22Rv1 (cell line): ENCODE measurements around the gene MRPL23.

Source experiments
- H3K27ac ChIP-seq: fragments of 450-650 bp; 2 replicates; pipeline ENCODE4 v1.5.1; 2017
- ZFX ChIP-seq: fragments of 450-650 bp; IDR thresholded peaks from 2 replicates; pipeline ENCODE4 v1.6.1; 2017; ENCODE audit warnings: antibody characterized with exemption, borderline replicate concordance
- TF ChIP-seq, protein P1 (sequence below): fragments of 450-650 bp; IDR thresholded peaks from 2 replicates; pipeline ENCODE4 v1.5.1; 2017; ENCODE audit warnings: mild to moderate bottlenecking

The MRPL23 gene

DNA sequence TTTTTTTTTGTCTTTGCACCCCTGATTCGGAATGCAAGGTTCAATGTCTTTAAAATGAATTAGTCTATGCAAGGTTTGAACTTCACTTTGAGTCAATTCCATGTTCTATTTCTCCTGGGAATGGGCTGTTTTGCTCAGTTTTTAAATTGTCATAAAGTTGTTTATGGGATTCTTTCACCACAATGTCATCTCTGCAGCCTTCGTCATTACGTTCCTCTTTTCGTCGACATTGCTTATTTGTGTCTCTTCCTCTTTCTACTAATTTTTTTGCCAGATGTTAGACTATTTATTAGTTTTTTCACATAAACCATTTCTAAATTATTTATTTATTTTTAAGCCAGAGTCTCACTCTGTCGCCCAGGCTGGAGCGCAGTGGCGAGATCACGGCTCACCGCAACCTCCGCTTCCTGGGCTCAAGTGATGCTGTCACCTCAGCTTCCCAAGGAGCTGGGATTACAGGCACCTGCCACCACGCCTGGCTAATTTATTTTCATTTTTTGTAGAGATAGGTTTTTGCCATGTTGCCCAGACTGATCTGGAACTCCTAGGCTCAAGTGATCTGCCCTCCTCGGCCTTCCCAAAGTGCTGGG is 34.7 kb upstream of the MRPL23 start:
- no peak overlapping the region for H3K27ac ChIP-seq
- TF ChIP-seq, protein P1, sequence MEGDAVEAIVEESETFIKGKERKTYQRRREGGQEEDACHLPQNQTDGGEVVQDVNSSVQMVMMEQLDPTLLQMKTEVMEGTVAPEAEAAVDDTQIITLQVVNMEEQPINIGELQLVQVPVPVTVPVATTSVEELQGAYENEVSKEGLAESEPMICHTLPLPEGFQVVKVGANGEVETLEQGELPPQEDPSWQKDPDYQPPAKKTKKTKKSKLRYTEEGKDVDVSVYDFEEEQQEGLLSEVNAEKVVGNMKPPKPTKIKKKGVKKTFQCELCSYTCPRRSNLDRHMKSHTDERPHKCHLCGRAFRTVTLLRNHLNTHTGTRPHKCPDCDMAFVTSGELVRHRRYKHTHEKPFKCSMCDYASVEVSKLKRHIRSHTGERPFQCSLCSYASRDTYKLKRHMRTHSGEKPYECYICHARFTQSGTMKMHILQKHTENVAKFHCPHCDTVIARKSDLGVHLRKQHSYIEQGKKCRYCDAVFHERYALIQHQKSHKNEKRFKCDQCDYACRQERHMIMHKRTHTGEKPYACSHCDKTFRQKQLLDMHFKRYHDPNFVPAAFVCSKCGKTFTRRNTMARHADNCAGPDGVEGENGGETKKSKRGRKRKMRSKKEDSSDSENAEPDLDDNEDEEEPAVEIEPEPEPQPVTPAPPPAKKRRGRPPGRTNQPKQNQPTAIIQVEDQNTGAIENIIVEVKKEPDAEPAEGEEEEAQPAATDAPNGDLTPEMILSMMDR: no peak
- TF ChIP-seq ZFX: no peak

DNA sequence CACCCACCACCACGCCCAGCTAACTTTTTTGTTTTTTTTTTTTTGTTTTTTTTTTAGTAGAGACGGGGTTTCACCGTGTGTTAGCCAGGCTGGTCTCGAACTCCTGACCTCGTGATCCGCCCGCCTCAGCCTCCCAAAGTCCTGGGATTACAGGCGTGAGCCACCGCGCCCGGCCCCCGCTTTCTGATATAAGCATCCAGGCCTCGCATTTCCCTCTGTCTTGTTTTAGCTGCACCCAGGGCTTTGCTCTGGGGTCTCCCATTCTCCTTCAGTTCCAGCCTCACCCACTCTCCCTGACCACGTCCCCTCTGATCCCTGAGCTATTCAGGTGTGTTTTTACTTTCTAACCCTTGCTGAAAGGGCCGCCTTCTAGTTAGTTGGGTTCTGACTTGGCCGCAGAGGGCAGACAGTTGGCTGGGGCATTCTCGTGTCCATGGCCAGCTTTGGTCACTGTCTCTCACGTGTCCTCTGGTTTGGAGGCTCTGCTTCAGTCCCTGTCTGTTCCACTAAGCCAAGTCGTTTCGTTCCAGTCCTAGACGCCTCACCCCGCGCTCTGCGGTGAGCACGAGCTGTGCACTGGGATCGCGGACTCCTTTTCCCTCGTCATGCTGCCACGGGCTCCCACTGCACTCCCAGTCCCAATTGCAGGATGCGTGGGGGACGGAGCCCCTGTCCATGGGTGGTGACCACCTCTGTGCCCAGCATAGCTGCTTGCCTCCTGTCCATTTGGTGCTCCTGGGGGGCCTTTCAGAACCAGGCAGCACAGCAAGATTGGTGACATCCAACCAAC is 33.7 kb upstream of the MRPL23 start:
- H3K27ac ChIP-seq: no peak overlapping the region
- TF ChIP-seq, protein P1: no peak
- TF ChIP-seq ZFX: no peak

DNA sequence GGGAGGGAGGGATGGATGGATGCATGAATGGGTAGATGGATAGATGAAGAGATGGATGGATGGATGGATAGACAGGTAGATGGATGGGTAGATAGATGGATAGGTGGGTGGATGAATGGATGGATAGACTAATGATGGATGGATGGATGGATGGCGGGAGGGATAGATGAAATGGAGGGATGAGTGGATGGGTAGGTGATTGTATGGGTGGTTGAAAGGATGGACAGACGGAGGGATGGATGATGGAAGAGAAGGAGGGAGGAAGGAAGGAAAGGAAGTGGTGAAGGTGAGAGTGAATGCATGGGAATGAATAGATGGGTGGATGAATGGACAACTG is 31.4 kb upstream of the MRPL23 start:
- H3K27ac ChIP-seq: no peak overlapping the region
- TF ChIP-seq, protein P1: no peak
- no peak for TF ChIP-seq ZFX

DNA sequence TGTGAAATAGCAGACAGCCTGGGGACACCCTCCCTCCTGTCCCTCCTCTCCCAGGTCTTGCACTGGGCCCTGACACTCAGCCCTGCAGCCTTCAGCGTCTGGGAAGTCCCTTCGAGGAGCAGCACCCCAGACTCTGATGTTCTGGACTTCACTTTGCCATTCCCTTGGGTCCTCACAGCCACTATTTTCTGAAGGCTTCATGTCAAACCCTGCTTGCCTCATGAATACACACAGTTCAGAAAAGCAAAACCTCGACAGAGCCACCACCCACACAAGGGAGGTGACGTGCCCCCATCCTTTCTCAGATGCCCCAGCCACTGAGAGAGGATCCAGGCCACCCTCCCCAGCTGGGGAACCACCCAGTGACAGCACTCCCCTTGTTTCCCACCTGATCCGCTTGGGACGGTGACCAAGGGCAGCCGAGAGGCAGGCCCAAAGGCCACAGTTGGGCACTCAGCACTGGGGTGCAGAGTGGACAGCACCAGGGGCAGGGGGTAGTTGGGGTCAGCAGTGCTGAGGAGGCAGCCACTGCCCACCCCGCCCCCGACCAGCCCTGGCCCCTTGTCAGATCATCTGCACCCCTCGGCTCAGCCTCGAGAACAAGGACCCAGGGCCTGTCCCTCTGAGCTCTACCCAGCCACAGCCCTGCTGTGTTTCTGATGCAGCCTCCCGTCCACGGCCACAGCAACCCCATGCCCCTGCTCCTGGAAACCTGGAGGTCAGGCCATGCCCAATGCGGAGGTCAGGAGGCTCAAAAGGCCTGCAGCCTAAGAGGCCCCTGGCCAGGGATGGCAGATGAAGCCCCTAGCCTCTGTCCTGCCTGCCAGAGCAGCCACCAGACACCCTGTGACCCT is 30.8 kb upstream of the MRPL23 start:
- TF ChIP-seq, protein P1: no peak
- TF ChIP-seq ZFX: no peak
- H3K27ac ChIP-seq: no peak overlapping the region

DNA sequence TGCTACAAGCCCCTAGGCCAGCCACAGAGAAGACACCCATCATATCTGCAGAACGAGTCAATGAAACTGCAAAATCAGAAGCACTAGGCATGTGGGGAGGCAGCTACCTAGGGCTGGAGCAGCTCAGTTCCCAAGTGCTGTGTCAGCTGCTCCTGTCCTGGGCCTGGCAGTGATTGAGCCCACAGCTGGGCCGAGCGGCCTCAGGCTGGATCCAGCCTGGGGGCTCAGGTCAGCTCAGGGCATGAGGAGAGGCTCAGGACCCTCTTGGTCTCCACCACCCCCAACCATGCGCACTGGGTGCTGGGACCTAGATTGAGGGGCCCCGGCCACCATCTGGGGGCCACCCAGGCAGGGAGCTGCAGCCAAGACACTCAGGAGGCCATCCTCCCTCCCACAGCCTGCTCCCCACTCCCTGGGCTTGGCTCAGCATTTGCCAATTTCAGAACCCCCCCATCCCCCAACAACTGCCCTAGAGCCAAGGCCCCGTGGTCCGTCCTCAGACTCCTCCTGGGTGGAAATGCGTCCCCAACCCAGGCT is 30.1 kb upstream of the MRPL23 start:
- no peak for TF ChIP-seq ZFX
- TF ChIP-seq, protein P1: no peak
- no peak overlapping the region for H3K27ac ChIP-seq

DNA sequence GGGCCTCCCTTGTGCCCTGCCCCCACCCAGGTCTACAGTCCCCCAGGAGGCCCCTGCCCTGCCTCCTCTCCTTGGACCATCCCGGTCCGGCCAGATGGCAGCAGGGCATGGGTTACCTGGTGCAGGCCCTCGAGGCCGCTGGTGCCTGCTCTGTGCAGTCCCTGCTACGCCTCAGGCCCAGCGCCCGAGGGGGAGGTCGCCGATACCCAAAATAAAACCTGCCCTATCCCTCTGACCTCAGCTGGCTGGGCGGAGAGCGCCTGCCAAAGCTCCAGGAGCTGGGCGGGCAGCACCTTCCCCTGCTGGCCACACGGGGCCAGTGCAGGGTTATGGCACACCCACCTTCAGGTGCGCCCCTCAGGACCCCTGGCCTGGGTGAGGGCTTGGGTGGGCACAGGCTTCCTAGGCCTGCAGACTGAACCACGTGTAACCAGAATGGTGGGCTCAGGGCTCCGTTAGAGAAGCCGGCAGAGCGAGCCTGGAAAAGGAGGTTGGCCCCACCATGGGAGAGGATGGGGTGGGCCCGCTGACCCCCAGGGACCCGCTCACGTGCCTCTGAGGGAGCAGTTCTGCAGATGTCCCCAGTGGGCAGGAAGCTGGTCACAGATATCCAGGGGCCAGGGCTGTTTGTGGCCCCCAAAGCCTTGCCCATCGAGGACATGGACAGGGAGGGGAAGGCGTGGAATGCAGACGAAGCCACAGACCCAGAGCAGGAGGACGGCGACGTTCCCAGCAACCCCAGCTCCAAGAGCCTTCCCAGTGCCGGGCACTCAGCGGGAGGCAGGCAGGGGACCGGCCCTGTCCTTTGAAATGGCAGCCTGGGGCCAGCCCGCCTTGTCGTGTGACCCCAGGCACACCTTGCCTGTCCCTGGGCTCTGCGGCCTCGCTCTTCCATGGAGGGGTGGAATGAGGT is 29.4 kb upstream of the MRPL23 start:
- TF ChIP-seq, protein P1: peak; percentile 67
- no peak for TF ChIP-seq ZFX
- no peak overlapping the region for H3K27ac ChIP-seq
